Stimulated activated CD8-positive, alpha-beta memory T cell treated with anti-CD3 and anti-CD28 coated beads, Interleukin-12 subunit alpha, Interleukin-12 subunit beta, amount 100 ng/mL, for 24 hours (primary cell): ENCODE data around the gene DOK1.

Experiments used
- DNase-seq: peaks from one replicate; pipeline ENCODE4 v3.0.0-alpha.2; 2020; ENCODE audit errors: extremely low read depth

DOK1 gene

DNA sequence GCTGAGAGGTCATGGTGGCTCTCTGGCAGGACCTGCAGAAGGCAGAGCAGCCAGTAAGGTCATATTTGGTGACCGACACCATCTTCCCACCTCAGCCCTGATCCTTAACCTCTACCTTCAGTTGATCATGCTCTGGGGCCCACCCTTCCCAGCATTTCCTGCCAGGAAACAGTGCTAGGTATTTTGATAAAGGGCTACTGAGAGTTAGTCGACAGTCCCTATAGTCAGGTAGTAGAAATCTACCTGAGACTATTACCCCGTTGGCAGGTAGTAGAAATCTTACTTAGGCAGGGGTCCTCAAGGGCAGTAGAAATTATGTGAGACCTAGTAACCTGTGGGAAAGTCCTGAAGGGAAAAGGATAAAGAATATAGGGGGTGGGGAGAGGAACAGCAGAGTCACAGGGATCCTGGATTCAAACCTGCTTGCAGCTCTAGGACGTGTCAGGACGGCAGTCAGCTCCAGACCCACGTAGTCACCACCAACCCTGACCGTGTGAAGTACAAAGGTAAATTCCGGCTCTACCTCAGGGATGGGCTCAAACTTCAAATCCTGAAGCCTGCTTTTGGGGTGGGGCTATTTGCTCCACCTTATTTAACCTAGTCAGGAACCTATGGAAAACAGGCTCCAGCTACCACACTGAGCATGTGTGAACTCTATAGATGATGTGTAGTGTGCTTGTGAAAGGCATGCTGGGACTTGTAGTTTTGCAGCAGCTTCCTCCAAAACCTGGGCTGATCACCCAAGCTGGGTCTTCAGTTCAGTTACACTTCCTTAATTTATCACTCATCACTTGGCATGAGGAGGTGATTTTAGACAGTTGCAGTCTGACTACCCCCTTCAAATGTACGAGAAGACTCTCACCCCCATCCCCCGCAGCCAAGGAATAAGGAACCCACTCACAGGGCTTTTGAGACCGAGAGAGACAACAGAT lies 28.5 kb upstream of the DOK1 start, which contains the start of gene DQX1:
Gene DQX1 (minus strand): TSS at position 515 of the 932 bp plus-strand sequence. CDS start 502 bp downstream, at position 13.
- DNase-seq: no peak

DNA sequence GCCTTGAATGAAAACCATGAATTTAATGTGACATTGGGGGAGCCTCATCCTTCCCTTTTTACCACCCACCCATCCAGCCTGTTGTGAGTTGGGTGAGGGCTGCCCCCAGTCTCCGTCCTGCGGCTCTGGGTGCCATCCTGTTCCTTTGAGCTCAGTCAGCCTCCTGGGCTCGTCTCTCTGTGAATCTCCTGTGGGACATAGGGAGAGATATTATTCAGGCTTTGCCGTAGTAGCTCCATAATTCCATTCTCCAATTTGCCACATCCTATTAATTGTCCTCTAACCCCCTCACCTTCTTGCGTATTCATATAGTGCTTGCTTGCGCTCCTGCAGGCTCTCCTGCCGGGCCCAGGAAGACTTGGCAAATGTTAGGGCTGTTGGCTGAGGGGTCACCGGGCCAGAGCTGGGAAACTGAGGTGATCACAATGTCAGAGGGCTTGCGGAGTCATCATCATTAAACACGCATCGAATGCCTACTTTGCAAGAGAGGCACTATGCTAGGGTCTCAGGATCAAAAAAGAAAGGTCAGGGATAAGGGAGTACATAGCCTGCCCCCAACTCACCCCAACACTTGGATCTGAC lies 27.8 kb upstream of the DOK1 start:
- no peak for DNase-seq

DNA sequence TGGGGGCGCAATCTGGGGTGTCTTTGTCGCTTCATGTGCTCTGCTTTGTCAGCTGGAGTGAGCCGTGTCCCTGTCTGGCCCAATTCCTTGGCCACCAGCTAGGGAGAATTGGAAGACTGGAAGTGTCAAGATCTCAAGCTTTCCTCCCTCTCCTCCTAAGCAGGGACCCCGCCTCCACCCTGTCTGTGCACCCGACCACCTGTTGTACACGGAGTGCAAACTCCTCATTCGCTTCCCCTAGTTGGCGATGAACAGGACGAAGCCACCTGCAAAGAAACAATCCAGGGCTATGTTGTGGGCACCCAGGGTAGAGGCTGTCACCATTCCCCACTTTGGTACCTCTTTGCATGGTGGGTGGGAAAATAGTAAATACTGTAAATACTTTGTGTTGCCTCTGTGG lies 26.8 kb upstream of the DOK1 start:
- no peak for DNase-seq

DNA sequence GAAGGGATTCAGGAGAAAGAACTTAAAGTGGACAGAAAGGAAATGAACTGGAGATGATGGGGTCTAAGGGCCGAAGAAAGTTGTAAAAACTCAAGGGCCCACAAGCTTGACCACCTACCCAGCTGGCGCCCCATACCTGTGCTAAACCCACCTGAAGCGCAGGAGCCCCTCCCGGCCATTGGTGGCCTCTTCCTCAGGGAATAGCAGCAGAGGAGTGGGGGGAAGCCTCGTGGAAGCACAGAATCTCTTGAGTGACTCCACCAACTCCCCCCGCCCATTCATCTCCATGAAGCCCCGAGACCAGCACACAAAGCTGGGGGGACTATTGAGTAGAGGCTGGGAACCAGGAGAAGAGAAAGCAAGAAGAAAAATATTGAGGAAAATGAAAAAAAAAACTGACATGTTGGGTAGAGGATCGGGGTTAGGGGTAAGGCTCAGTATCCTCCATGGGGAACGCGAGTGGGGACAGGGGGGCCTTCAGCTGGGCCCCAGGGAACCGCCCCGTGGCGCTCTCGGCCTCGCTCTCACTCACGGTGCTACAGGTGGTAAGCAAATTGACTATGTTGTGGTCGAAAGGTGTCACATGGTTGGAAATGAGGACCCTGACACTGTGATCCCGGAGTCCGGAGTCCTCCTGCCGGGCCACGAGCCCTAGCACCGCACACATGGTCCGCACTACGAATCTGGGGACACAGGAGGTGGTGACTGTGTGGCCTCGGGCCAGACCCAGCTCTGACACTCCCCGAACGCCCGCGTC lies 25.7 kb upstream of the DOK1 start:
- DNase-seq: no peak

DNA sequence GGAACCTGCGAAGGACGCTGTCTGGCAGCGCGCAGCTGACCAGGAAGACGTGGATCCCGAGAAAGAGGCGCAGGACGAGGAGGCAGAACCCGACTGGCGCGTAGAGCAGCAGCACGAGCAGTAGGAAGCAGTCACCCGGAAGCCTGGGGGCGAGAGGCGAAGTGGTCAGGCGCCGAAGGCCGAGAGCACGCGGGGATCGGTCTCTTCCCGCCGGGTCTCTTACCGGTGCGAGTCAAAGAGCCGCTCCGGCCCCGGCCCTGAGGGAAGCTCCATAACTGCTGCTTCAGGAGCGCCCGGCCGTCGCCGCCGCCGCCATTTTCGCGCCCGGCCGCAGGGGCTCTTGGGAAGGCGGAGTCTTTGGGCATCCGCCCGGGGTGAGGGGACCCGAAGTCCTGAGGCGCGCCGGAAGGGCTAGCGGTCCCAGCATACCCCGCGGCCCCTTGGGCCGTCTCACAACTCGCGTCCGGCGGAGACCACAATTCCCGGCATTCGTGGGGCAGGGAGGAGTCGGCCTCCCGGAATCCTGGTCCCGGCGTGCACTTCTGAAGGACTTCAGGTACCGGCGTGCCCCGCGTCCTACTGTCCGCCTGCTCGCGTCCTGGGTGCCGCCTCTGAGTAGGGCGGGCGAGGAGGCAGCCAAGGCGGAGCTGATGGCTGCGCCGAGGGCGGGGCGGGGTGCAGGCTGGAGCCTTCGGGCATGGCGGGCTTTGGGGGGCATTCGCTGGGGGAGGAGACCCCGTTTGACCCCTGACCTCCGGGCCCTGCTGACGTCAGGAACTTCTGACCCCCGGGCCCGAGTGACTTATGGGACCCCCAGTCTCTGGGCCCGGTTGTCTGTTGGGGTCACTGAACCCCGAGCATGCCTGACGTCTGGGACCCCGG lies 24.9 kb upstream of the DOK1 start, which contains the start of the genes AUP1 and HTRA2:
Gene AUP1 (minus strand): TSS at position 350 of the 882 bp plus-strand sequence. CDS start 77 bp downstream, at position 273.
Gene HTRA2 (plus strand): TSS at position 577 of the 882 bp plus-strand sequence. CDS start 74 bp downstream, at position 651.
- DNase-seq: peak; percentile 89

DNA sequence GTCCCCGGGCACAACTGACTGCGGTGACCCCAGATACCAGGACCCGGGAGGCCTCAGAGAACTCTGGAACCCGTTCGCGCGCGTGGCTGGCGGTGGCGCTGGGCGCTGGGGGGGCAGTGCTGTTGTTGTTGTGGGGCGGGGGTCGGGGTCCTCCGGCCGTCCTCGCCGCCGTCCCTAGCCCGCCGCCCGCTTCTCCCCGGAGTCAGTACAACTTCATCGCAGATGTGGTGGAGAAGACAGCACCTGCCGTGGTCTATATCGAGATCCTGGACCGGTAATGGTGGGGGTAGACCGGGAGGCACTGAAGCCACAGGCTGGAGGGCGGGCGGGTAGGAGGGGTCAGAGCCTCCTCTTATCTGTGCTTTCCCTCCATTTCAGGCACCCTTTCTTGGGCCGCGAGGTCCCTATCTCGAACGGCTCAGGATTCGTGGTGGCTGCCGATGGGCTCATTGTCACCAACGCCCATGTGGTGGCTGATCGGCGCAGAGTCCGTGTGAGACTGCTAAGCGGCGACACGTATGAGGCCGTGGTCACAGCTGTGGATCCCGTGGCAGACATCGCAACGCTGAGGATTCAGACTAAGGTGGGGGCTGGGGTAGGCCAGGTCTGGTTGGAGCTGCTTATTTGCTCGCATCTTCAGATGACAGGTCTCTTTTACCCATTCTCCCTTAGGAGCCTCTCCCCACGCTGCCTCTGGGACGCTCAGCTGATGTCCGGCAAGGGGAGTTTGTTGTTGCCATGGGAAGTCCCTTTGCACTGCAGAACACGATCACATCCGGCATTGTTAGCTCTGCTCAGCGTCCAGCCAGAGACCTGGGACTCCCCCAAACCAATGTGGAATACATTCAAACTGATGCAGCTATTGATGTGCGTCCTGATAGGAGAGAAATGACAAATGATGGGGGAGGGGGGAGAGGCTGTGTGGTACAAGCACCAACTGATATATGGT lies 24.0 kb upstream of the DOK1 start:
- DNase-seq: no peak

DNA sequence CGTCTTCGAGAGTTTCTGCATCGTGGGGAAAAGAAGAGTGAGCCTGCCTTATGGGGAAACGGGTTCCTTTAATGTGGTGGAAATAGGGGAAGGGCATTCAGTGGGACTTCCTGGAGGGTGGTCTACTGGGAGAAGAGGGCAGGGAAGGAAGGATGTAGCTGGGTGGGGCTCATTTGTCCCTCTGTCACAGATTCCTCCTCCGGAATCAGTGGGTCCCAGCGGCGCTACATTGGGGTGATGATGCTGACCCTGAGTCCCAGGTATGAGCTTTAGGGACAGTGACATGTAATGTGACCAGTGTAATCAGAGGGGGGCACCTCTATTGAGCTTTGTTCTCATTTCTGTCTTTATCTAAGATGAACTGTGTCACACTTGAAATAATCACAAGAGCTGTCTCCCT lies 22.9 kb upstream of the DOK1 start:
- DNase-seq: no peak

DNA sequence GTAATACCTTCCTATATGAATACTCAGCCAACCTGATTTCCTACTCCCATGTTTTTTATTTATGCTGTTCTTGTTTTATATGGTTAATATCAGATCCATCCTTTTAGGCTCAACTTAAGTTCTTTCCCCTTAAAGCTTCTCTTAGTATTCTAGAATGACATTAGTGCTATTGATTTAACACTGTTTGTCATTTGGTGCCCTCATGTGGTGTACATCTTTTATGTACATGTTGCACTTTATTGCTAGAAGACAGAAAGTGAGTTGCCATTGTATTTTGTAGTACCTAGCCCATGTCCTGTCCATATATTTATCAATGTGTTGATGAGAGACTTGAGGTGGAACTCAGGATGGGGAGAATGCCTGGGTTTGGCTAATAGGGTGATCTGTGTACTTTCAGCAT lies 22.3 kb upstream of the DOK1 start:
- DNase-seq: no peak

DNA sequence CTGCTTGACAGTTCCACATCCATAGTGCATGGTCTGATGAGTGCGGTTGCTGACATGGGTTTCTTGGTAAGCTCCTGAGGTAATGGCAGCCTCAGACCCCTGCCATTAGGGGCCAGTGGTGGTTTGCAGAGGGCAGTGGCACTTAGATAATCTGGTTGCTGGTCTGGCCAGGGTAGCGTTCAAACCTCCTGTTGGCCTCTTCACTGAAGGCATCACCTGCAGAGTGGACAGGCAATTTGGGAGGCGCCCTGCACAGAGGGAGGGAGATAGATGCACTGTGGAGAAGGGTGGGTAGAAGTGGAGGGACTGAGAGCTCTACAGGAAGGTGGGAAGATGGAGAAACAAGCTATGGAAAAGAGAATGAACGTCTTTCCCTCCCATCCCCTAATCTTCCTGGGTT lies 21.1 kb upstream of the DOK1 start:
- DNase-seq: no peak

DNA sequence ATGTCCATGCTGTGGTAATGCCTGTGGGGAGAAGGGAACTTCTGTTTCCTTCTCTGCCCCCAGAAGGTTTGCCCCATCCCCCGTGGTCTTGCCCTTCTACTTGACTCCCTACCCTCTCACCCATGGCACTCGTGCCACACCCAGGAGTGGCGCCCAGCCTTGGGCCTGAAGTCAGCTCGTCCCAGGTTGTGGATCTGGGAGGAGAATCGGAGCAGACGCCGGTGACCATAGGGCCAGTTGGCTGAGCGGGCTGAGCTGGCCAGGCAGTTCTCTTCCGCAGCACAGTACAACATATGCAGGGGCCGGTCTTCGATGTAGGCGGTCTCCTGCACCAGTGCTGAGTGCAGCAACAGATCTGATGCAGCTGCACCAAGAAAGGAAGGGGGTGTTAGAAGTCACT lies 20.1 kb upstream of the DOK1 start:
- no peak for DNase-seq

DNA sequence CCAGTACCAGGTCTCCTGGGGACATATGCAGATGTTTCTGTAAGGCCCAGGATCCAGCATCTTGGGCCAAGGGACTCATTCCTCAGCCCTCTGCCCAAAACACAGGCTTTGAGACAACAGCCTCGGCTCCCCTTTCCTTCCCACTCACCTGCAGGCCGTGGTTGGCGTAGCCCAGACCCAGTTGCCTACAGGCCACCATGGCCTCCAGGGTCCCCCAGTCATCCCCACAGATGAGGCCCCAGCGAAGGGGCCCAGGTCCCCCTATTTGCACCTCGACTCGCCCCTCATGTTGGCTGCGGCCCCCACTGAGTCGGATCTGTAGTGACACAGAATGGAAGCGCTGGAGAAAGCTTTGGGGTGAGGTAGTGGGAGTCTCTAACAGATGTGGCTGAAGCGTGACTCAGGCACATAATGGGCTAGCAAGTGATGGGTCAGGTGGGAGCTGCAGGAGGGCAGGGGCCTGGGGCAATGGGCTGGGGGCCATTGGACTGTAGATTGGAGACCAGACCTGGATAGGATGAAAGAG lies 19.0 kb upstream of the DOK1 start:
- no peak for DNase-seq

DNA sequence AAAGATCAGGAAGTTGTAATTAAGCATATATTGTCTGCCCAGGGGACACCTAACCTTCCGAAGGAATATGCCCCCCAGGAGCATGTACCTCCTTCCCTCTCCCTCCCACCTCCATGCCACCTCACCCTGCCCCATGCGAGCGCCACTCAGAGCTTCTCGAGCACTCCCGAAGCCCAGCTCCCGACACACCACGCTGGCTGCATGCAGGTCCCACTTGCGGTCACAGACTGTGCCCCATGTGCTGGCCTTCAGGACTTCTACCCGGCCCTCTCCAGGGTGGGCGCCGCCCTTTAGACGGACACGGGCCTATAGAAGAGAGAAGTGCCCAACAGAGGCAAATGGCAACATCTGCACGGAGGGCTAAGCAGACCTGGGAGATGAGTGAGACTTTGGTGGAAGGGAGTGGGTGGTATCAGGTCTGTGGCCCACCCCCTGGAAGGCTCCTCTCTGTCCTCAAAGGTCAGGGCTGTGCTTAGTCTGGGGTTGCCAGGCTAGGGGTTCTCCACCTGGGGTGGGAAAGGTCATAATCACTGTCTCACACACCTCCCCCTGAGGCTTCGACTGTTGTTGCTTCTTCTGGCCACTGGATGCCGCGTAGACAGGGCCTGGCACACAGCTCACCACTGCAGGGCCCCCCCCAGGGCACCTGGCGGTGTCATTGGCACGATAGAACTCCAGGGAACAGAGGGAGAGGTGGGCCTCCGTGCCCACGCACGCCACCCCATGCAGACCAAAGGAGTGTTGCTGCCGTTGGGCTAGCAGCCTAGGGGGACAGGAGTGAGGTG lies 18.2 kb upstream of the DOK1 start:
- no peak for DNase-seq

DNA sequence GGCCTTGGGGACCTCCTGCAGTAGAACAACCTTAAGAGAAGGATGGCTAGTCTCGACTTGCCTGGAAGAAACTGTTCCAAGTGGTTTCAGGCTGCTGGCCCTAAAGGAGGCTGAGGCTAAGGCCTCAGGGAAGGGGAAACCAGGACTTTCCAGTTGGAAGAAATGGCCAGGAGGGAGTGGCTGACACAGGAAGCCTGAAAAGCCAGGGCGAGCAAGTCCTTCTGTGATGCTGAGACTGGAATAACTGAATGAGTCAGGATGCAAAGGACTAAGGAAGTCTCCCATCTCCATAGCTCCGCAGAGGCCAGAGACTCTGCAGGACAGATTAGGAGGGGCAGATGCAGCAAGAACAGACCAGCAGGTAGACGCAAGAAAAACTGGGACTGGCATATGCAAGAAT lies 17.4 kb upstream of the DOK1 start:
- no peak for DNase-seq

DNA sequence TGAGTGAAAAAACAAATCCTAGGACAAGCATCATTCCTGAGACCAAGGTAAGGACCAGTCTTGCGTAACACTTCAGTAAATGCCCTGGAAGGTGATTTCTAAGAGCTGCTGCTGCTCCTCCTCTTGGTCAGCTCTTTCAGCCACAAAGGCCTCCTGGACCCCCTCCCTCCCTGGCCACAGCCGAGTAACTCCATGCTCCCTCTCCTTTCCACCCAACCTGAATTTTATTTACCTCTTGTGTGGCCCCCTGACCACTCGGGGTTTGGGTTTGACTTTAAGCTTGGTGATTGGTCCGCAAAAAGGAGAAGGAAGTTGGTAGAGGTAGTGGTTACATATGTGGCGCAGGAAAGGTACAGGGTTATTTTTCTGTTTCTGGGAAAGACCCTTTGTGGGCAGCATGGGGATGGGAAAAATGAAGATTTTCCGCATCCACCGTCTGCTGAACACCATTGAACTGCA lies 15.6 kb upstream of the DOK1 start:
- DNase-seq: no peak

DNA sequence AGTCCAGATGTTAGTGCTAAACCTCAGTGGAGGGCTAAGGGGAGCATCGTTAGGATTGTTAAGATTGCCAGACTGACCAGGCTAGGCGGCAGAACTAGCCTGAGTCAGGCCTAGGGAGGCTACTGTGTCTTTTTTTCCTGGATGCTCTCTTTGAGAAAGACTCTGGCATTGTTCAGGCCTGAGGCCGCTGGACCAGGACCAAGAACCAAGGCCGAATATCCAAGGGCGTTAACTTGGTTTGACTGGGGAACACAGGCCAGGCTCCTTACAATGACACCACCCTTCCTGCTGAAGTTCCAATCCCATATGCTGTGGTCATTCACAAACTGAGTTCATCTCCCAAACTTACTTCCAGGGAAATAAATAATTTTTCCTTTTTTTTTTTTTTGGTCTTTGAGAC lies 14.2 kb upstream of the DOK1 start:
- DNase-seq: no peak

DNA sequence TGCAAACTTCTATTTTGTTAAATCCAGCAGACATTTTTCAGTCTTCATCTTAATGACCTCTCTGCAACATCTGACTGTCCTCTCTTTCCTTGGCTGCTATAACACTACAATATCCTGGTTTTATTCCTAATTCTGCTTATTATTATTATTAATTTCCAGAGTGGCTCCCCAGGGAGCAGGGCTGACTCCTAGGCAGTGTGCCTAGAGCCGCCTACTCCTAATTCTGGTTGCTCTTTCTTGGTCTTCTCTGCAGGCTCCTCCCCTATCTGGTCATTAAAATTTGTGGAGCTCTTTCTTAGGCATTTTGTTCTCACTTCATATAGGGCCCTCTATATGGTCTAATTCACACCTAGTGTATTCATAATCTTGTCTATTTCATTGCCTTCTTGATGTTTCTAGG lies 11.5 kb upstream of the DOK1 start:
- no peak for DNase-seq

DNA sequence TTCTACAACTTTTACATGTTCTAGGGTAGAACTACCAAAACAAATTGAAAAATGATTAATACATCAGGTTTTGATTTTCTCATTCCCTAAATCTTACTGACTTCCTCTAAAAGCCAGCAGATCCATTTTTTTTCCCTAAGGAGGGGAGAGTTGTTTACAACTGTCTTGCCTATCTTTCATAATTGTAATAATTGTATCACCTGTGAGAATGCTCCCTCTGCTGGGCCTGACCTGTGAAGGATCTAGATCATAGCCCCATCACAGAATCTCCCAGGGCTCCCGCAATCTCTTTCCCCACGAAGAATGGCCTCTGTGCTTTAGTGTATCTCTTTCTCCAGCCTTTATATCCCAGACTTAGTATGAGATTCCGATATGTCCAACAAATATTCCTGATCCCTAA lies 9.9 kb upstream of the DOK1 start:
- no peak for DNase-seq

DNA sequence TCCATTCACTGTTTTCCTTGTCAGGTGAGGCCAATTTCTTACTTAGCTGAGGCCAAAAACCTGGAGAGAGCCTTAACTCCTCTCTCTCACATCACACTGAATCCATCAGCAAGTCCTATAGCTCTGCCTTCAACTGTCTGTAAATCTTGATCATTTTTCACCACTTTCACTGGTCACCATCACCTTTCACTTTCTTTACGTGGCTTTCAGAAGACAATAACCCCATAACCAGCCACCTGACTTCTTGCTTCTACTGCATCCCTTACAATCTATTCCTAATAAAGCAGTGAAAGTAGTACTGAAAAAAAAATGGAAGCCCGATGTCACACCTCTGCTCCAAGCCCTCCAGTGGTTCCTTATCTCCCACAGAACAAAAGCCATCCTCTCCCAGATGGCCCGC lies 8.5 kb upstream of the DOK1 start:
- no peak for DNase-seq

DNA sequence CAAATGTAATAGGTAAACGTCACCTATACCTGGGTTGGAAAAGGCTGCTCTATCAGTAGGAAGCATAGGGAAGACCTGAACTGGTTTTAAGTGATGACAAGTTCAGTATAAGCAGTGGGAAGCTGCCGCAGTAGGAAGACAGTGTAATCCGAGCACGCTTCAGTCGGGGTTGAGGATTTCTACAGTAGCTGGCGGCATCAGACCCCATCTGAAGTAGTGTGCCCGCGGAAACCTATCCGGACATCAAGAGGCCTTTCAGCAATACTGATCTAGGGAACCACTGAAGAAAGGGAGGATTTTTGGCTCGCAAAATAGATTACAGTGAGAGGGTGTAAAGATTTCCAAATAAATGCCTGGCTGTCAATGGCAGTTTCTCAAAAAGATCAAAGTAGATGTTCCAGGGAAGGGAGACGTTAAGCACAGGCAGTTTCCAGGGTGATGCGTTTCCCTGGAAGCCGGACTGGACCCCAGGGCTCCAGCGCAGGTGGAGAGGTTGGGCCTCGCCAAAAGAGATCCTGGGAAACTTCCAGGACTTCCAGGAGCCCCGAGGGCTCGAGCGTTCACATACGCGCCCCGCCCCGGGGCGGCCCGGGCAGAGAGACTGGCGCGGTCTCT lies 6.1 kb upstream of the DOK1 start:
- no peak for DNase-seq
